Heart left ventricle (tissue), 16 donors: ENCODE results near the gene TYK2. TPM values are rescaled to one million over a fixed set of nuclear protein-coding genes. Genes with fewer than 3 reads are reported as not detected.

Experiments used
- ATAC-seq, 4 donors: fragments of 200-7000 bp; cut with Tn5 transposase; one replicate each; pipeline ENCODE4 v1.9.1; 2020 to 2022; ENCODE audit warnings: moderate library complexity in 4 of 4, mild to moderate bottlenecking in 3 of 4, moderate number of reproducible peaks in 1 of 4
- DNase-seq, 5 donors: peaks; one replicate each; pipeline ENCODE4 v3.0.0-alpha.2; 2020
- H3K27ac ChIP-seq, 12 donors: fragments of 200-600 bp; sonication (generic) in 4 of 12; one replicate each; pipeline versions ENCODE4 v1.5.0 to v1.8.0; 2016 to 2022; ENCODE audit warnings: mild to moderate bottlenecking in 2 of 12
- H3K27me3 ChIP-seq, 9 donors: fragments of 200-600 bp; sonication (generic) in 2 of 9; one replicate each; pipeline versions ENCODE4 v1.5.1 to v1.8.0; 2016 to 2022; ENCODE audit warnings: mild to moderate bottlenecking in 3 of 9
- H3K36me3 ChIP-seq, 9 donors: fragments of 200-600 bp; sonication (generic) in 2 of 9; one replicate each; pipeline versions ENCODE4 v1.5.0 to v1.8.0; 2018 to 2022; ENCODE audit warnings: mild to moderate bottlenecking in 2 of 9
- H3K4me1 ChIP-seq, 12 donors: fragments of 200-600 bp; sonication (generic) in 4 of 12; one replicate each; pipeline versions ENCODE4 v1.5.0 to v1.8.0; 2016 to 2022; ENCODE audit warnings: mild to moderate bottlenecking in 3 of 12
- H3K4me3 ChIP-seq, 12 donors: fragments of 200-600 bp; sonication (generic) in 4 of 12; one replicate each; pipeline versions ENCODE4 v1.5.0 to v1.8.0; 2017 to 2022; ENCODE audit warnings: mild to moderate bottlenecking in 9 of 12, moderate library complexity in 4 of 12
- H3K9me3 ChIP-seq, 12 donors: fragments of 200-600 bp; sonication (generic) in 4 of 12; one replicate each; pipeline versions ENCODE4 v1.5.0 to v1.8.0; 2016 to 2022; ENCODE audit warnings: mild to moderate bottlenecking in 1 of 12
- CTCF ChIP-seq, 12 donors: fragments of 200-600 bp; sonication (generic) in 4 of 12; IDR thresholded peaks; one replicate each; pipeline versions ENCODE4 v1.5.0 to v1.8.0; 2018 to 2022; ENCODE audit warnings: antibody characterized with exemption in 12 of 12, mild to moderate bottlenecking in 5 of 12
- POLR2A ChIP-seq, 2 donors: fragments of 450-650 bp; IDR thresholded peaks; one replicate each; pipeline ENCODE4 v1.6.1; 2017; ENCODE audit warnings: antibody characterized with exemption in 2 of 2, mild to moderate bottlenecking in 2 of 2, moderate library complexity in 2 of 2
- WGBS, 4 donors: extraction: QIAGEN DNeasy Blood & Tissue Kit in 2 of 4; methylation state at CpG; one replicate each; pipeline versions ENCODE4 v1.1.5 to v1.1.7; 2013 to 2018; 5-methylcytosine and 5-hydroxymethylcytosine counted together
- intact Hi-C, 10 donors: fragments of 100-400 bp; cut with DNase I; formaldehyde crosslinking; loops; one replicate each; pipeline versions ENCODE4 v1.11.1 to v1.14.2; 2022
- polyA plus RNA-seq, 2 donors: library from polyadenylated mRNA; stranded (reverse); fragments of 200-250 nt; gene quantifications; one replicate each; pipeline ENCODE4 v1.2.3, GENCODE V29; 2013
- total RNA-seq, 9 donors: library from RNA; depleted of rRNA in 2 of 9; stranded (reverse); fragments of >200 nt in 2 of 9; fragmentation: NEBNext Ultra II Directional in 3 of 9; extraction: Animal tissue kit (Norgen Biotek cat#: 25700) in 3 of 9; gene quantifications; one replicate each; pipeline versions ENCODE4 v1.1.0 to v1.2.4, GENCODE V29; 2016 to 2023
- donor health status: ischemic (EF 13 %, LVEDD 7.1; RV severe dilation, severe dysfunction).
- donor health status: healthy with polysubstance abuse.
- donor health status: DM: no; HTN: yes; CAD: no.
- donor health status: DM: no; HTN: no; CAD: no.
- donor health status: ischemic (EF 25% LVEDD 6.9; RV normal size, moderate dysfunction).
- donor health status: ischemic (EF 25% LVEDD 5.7; RV mildly dilated, moderate dysfunction).
- donor health status: healthy.
- donor health status: DM: yes; HTN: yes; CAD: no.
- donor health status: ischemic (EF 35%, LVEDD 5.7; RV mildly dilated, moderate dysfunction).
- donor health status: nonischemic (EF 11% LVEDD 7.7; RV severe dilation, severe dysfunction).
- donor health status: DM: yes; HTN: yes; CAD: no.
- donor health status: PGD.
- donor health status: ischemic (EF 29% LVEDD 5.4; RV normal size, mild dysfunction).
- donor health status: nonischemic (EF 23%, LVEDD 6.1; RV moderate dilation, normal function).

Gene TYK2
- total and polyA plus RNA-seq, 11 donors: 37.7 to 100 (median 59.4) TPM

GRCh38 chr19:10335352-10335985 is 44.9 kb downstream of the TYK2 start:
- WGBS, 4 donors: 46 to 59% (median 54%) methylated on average over 17 to 26 of the region's 26 CpGs
- peak overlapping the region in 11 of 12 donors; percentile 35 to 94 (median 85) for H3K27ac ChIP-seq
- no peaks in the 10 kb centered on the region for H3K9me3 ChIP-seq
- H3K4me3 ChIP-seq: peak overlapping the region in 9 of 12 donors; percentile 64 to 90 (median 73)
- peaks cover 0 to 7% (median under 1%) of the 10 kb centered on the region in 9 donors for H3K36me3 ChIP-seq
- ATAC-seq (peak in 1 of 4 donors; percentile 17), DNase-seq (peak in 2 of 5 donors; percentile 38 to 53)
- TF ChIP-seq CTCF (IDR thresholded peaks at IDR 0.05) (peak in 1 of 12 donors; percentile 4), POLR2A (IDR thresholded peaks at IDR 0.05) (no peak)
- H3K27me3 ChIP-seq: no peaks in the 10 kb centered on the region
- peaks cover 0 to 54% (median 24%) of the 10 kb centered on the region in 12 donors for H3K4me1 ChIP-seq
- intact Hi-C loops: loop anchor here in 4 of 10 donors (2.0 to 10.0 kb wide), 2 partner anchors 45 to 49 kb away; partner anchors contain the start of gene TYK2 (in 4 of the 4)

- H3K4me3 ChIP-seq: peak overlapping the region; percentile 50 to 90 (median 71)
- H3K4me1 ChIP-seq: peaks cover 0 to 47% (median 24%) of the 10 kb centered on the region in 12 donors
- no peaks in the 10 kb centered on the region for H3K9me3 ChIP-seq
- 2 to 14% (median 9%) methylated on average over 31 to 59 of the region's 59 CpGs for WGBS, 4 donors
- DNase-seq: peak; percentile 94 to 97 (median 96)
- ATAC-seq: peak; percentile 86 to 92 (median 88)
- intact Hi-C loops: loop anchor here in 5 of 10 donors (1.0 to 10.0 kb wide), 6 partner anchors 46 to 64 kb away; partner anchors contain the start of genes TYK2 (in 5 of the 5), ICAM1 (in 2 of the 5), ICAM4 (in 1 of the 5) and ICAM5 (in 1 of the 5)
- H3K27me3 ChIP-seq: no peaks in the 10 kb centered on the region
- peak in 1 of 2 donors; percentile 74 for TF ChIP-seq POLR2A (IDR thresholded peaks at IDR 0.05)
- peak in 3 of 12 donors; percentile 8 to 18 (median 18) for TF ChIP-seq CTCF (IDR thresholded peaks at IDR 0.05)
- peak overlapping the region; percentile 31 to 94 (median 86) for H3K27ac ChIP-seq
- H3K36me3 ChIP-seq: peaks cover 0 to 14% (median 8%) of the 10 kb centered on the region in 9 donors
Observed at GRCh38 chr19:10334588-10335351, 45.6 kb downstream of the TYK2 start.

- ATAC-seq: peak in 1 of 4 donors; percentile 0
- Histone ChIP-seq H3K27ac (peak overlapping the region; percentile 31 to 94 (median 88)), H3K4me1 (peaks cover 0 to 39% (median 24%) of the 10 kb centered on the region in 12 donors), H3K4me3 (peak overlapping the region; percentile 50 to 90 (median 71)), H3K36me3 (peaks cover 0 to 22% (median 16%) of the 10 kb centered on the region in 9 donors), H3K27me3 (no peaks in the 10 kb centered on the region), H3K9me3 (no peaks in the 10 kb centered on the region)
- DNase-seq: no peak
- intact Hi-C loops: loop anchor here in 6 of 10 donors (1.0 to 10.0 kb wide), 7 partner anchors 17 to 64 kb away; partner anchors contain the start of genes TYK2 (in 5 of the 6), ICAM1 (in 2 of the 6), FDX2 (in 1 of the 6) and ICAM4 (in 1 of the 6)
- TF ChIP-seq CTCF (IDR thresholded peaks at IDR 0.05): no peak
- TF ChIP-seq POLR2A (IDR thresholded peaks at IDR 0.05): no peak
- whole genome bisulfite sequencing, 4 donors: 2 to 16% (median 10%) methylated on average over 27 to 44 of the region's 44 CpGs
Observed at GRCh38 chr19:10333758-10334587, 46.4 kb downstream of the TYK2 start.
